Measurements from ENCODE around the gene RAD51C.

RAD51C gene

DNA sequence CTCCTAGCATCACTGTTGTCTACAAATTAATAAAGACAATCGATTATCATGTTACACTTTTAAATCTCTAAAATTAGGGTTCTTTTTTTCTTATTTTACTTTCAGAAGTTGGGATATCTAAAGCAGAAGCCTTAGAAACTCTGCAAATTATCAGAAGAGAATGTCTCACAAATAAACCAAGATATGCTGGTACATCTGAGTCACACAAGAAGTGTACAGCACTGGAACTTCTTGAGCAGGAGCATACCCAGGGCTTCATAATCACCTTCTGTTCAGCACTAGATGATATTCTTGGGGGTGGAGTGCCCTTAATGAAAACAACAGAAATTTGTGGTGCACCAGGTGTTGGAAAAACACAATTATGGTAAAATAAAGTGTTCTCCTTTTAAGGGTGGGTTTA lies 2.4 kb downstream of the RAD51C start:
- TF ChIP-seq, protein P1, sequence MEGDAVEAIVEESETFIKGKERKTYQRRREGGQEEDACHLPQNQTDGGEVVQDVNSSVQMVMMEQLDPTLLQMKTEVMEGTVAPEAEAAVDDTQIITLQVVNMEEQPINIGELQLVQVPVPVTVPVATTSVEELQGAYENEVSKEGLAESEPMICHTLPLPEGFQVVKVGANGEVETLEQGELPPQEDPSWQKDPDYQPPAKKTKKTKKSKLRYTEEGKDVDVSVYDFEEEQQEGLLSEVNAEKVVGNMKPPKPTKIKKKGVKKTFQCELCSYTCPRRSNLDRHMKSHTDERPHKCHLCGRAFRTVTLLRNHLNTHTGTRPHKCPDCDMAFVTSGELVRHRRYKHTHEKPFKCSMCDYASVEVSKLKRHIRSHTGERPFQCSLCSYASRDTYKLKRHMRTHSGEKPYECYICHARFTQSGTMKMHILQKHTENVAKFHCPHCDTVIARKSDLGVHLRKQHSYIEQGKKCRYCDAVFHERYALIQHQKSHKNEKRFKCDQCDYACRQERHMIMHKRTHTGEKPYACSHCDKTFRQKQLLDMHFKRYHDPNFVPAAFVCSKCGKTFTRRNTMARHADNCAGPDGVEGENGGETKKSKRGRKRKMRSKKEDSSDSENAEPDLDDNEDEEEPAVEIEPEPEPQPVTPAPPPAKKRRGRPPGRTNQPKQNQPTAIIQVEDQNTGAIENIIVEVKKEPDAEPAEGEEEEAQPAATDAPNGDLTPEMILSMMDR (IDR thresholded peaks at IDR 0.05; ENCODE audit: control insufficient read depth, insufficient read depth, low read depth, low read length, missing control alignments), result no peak
- no peak for DNase-seq (ENCODE audit: low read depth)
- H3K4me3 ChIP-seq (ENCODE audit: control insufficient read depth, low read depth, low read length), result no peak overlapping the region

DNA sequence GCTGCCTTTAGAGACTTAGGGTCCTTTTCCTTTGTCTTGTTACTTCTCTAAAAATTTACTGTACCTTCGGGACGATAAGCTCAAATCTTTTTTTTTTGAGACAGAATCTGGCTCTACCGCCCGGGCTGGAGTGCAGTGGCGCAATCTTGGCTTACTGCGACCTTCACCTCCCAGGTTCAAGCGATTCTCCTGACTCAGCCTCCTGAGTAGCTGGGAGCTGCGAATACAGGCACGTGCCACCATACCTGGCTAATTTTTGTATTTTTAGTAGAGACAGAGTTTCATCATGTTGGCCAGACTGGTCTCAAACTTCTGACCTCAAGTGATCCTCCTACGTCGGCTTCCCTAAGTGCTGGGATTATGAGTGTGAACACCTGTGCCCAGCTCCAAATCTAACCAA lies 7.4 kb downstream of the RAD51C start:
- DNase-seq (ENCODE audit: low read depth), result no peak
- no peak overlapping the region for H3K4me3 ChIP-seq (ENCODE audit: control insufficient read depth, low read depth, low read length)
- TF ChIP-seq, protein P1 (IDR thresholded peaks at IDR 0.05; ENCODE audit: control insufficient read depth, insufficient read depth, low read depth, low read length, missing control alignments), result no peak

- DNase-seq (ENCODE audit: low read depth), result no peak
- TF ChIP-seq, protein P1 (IDR thresholded peaks at IDR 0.05; ENCODE audit: control insufficient read depth, insufficient read depth, low read depth, low read length, missing control alignments), result no peak
- no peak overlapping the region for H3K4me3 ChIP-seq (ENCODE audit: control insufficient read depth, low read depth, low read length)
Observed at GRCh38 chr17:58702045-58702476, 9.7 kb downstream of the RAD51C start.

- no peak overlapping the region for H3K4me3 ChIP-seq (ENCODE audit: control insufficient read depth, low read depth, low read length)
- TF ChIP-seq, protein P1 (IDR thresholded peaks at IDR 0.05; ENCODE audit: control insufficient read depth, insufficient read depth, low read depth, low read length, missing control alignments), result no peak
- DNase-seq (ENCODE audit: low read depth), result no peak
Observed at GRCh38 chr17:58702708-58703107, 10.3 kb downstream of the RAD51C start.

DNA sequence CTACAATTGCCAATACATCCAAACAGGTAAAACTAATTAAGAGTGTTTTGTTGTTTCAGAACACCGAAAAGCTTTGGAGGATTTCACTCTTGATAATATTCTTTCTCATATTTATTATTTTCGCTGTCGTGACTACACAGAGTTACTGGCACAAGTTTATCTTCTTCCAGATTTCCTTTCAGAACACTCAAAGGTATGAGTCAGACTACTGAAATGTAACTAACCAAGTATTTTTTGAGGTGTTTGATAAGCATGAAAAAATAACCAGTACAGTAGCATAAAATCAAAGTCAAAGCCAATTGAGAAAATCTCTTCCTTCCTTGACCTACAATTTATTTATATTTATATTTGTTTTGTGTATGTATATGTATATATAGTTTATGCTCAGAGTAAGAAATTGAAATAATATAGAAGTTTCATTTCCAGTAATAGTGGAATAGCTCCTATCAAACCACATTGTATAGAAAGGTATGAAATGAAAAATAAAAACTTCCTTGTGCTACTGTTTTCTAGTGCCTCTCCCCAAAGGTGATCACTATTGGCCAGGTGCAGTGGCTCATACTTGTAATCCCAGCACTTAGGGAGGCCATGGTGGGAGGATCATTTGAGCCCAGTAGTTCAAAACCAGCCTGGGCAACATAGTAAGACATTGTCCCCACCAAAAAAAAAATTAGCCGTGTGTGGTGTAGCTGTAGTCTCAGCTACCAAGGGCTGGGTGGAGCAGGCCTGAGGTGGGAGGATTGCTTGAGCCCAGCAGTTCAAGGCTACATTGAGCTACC lies 10.9 kb downstream of the RAD51C start:
- TF ChIP-seq, protein P1 (IDR thresholded peaks at IDR 0.05; ENCODE audit: control insufficient read depth, insufficient read depth, low read depth, low read length, missing control alignments), result no peak
- no peak overlapping the region for H3K4me3 ChIP-seq (ENCODE audit: control insufficient read depth, low read depth, low read length)
- no peak for DNase-seq (ENCODE audit: low read depth)

DNA sequence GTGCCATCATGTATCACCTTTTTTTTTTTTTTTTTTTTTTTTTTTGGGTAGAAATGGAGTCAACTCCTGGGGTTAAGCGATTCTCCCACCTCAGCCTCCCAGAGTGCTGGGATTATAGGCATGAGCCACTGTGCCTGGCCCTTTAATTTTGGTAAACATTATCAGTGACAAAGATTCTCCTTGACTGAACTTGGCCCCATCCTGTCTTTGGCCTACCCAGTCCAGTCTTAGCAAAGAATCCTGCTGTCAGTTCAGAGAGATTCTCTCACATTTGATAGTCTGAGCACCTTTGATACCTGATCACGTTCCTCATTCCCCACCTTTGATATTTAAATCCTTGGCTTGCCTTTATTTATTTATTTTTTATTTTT lies 11.5 kb downstream of the RAD51C start:
- TF ChIP-seq, protein P1 (IDR thresholded peaks at IDR 0.05; ENCODE audit: control insufficient read depth, insufficient read depth, low read depth, low read length, missing control alignments), result no peak
- DNase-seq (ENCODE audit: low read depth), result no peak
- no peak overlapping the region for H3K4me3 ChIP-seq (ENCODE audit: control insufficient read depth, low read depth, low read length)

All from AG09309 (cell line).